Measurements from ENCODE around the gene RFX3. TPM values are rescaled to one million over a fixed set of nuclear protein-coding genes. Genes with fewer than 3 reads are reported as not detected.

The RFX3 gene
- total and polyA plus RNA-seq, 2 donors (not counting 1 experiment from before 2014, with no cell fraction given): 2.8 to 3.1 TPM

- H3K4me3 ChIP-seq (replicated peaks in 1 of 4; ENCODE audit: control extremely low read depth in 1 of 4, insufficient read depth in 1 of 4, low read depth in 3 of 4, low read length in 4 of 4): peak overlapping the region in 1 of 4 experiments; percentile 18
- TF ChIP-seq EZH2 (IDR thresholded peaks at IDR 0.05; ENCODE audit: low read length, missing control alignments) (no peak), CTCF (conservative IDR thresholded peaks at IDR 0.05 in 1 of 2, IDR thresholded peaks at IDR 0.05 in 1 of 2; ENCODE audit: low read depth in 1 of 2, low read length in 2 of 2) (no peak)
- no peaks in the 10 kb centered on the region for H4K20me1 ChIP-seq (ENCODE audit: control insufficient read depth, extremely low read depth, insufficient read depth, low read length)
- no peaks in the 10 kb centered on the region for H3K36me3 ChIP-seq (ENCODE audit: control insufficient read depth, insufficient read depth, low read length)
- H2AFZ ChIP-seq (ENCODE audit: low read length): no peak overlapping the region
- no peaks in the 10 kb centered on the region for H3K9me3 ChIP-seq (ENCODE audit: control insufficient read depth, insufficient read depth, low read depth, low read length)
- DNase-seq (ENCODE audit: low read depth in 2 of 2): peak; percentile 55 to 60
- H3K79me2 ChIP-seq (ENCODE audit: control insufficient read depth, insufficient read depth, low read length): no peaks in the 10 kb centered on the region
- no peak overlapping the region for H3K4me2 ChIP-seq (ENCODE audit: extremely low read depth, insufficient read depth, low read length)
- no peaks in the 10 kb centered on the region for H3K4me1 ChIP-seq (ENCODE audit: control insufficient read depth, extremely low read depth, insufficient read depth, low read length)
- H3K27ac ChIP-seq (ENCODE audit: insufficient read depth, low read length): no peak overlapping the region
- no peaks in the 10 kb centered on the region for H3K27me3 ChIP-seq (ENCODE audit: control insufficient read depth, insufficient read depth, low read length)
- H3K9ac ChIP-seq (ENCODE audit: insufficient read depth, low read length): no peak overlapping the region
Measured at GRCh38 chr9:3508521-3509291, 17.1 kb downstream of the RFX3 start.

- Histone ChIP-seq H3K27me3 (ENCODE audit: control insufficient read depth, insufficient read depth, low read length) (no peaks in the 10 kb centered on the region), H3K79me2 (ENCODE audit: control insufficient read depth, insufficient read depth, low read length) (no peaks in the 10 kb centered on the region), H3K36me3 (ENCODE audit: control insufficient read depth, insufficient read depth, low read length) (no peaks in the 10 kb centered on the region), H3K4me3 (replicated peaks in 1 of 4; ENCODE audit: control extremely low read depth in 1 of 4, insufficient read depth in 1 of 4, low read depth in 3 of 4, low read length in 4 of 4) (no peak overlapping the region), H3K4me1 (ENCODE audit: control insufficient read depth, extremely low read depth, insufficient read depth, low read length) (no peaks in the 10 kb centered on the region), H3K27ac (ENCODE audit: insufficient read depth, low read length) (no peak overlapping the region), H3K4me2 (ENCODE audit: extremely low read depth, insufficient read depth, low read length) (no peak overlapping the region), H3K9ac (ENCODE audit: insufficient read depth, low read length) (no peak overlapping the region), H2AFZ (ENCODE audit: low read length) (no peak overlapping the region), H4K20me1 (ENCODE audit: control insufficient read depth, extremely low read depth, insufficient read depth, low read length) (no peaks in the 10 kb centered on the region), H3K9me3 (ENCODE audit: control insufficient read depth, insufficient read depth, low read depth, low read length) (no peaks in the 10 kb centered on the region)
- no peak for TF ChIP-seq EZH2 (IDR thresholded peaks at IDR 0.05; ENCODE audit: low read length, missing control alignments)
- no peak for DNase-seq (ENCODE audit: low read depth in 2 of 2)
Measured at GRCh38 chr9:3508078-3508431, 17.7 kb downstream of the RFX3 start.

DNA sequence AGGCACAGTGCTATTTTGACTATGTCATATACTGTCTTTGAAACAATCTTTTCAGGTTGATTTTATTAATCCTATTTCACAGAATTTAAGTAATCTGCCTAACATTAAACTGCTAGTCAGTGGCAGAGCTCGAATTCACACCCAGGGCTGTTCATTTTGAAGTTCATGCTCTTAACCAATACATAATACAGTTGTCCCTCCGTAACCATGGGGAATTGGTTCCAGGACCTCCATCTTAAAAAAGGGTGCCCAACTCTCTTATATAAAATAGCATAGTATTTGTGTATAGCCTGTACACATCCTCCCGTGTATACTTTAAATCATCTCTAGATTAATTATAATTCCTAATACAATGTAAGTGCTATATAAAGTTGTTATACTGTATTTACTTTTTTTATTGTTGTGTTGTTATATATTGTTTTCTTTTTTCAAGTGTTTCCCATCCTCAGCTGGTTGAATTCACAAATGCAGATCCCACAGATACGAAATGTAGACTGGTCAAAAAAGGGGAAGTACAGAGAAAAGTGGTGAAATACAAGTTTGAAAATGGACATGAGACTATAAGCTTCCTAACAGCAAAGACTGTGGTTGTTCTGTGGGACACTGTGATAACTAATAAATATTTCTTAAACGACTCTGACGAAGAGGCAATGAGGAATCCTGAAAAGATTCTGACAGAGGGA lies 18.3 kb downstream of the RFX3 start:
- no peaks in the 10 kb centered on the region for H3K9me3 ChIP-seq (ENCODE audit: control insufficient read depth, insufficient read depth, low read depth, low read length)
- no peaks in the 10 kb centered on the region for H3K36me3 ChIP-seq (ENCODE audit: control insufficient read depth, insufficient read depth, low read length)
- no peak overlapping the region for H2AFZ ChIP-seq (ENCODE audit: low read length)
- no peak for DNase-seq (ENCODE audit: low read depth in 2 of 2)
- no peaks in the 10 kb centered on the region for H3K4me1 ChIP-seq (ENCODE audit: control insufficient read depth, extremely low read depth, insufficient read depth, low read length)
- no peak overlapping the region for H3K9ac ChIP-seq (ENCODE audit: insufficient read depth, low read length)
- H3K4me2 ChIP-seq (ENCODE audit: extremely low read depth, insufficient read depth, low read length): no peak overlapping the region
- no peak overlapping the region for H3K27ac ChIP-seq (ENCODE audit: insufficient read depth, low read length)
- TF ChIP-seq CTCF (conservative IDR thresholded peaks at IDR 0.05 in 1 of 2, IDR thresholded peaks at IDR 0.05 in 1 of 2; ENCODE audit: low read depth in 1 of 2, low read length in 2 of 2): no peak
- no peak for TF ChIP-seq EZH2 (IDR thresholded peaks at IDR 0.05; ENCODE audit: low read length, missing control alignments)
- H3K4me3 ChIP-seq (replicated peaks in 1 of 4; ENCODE audit: control extremely low read depth in 1 of 4, insufficient read depth in 1 of 4, low read depth in 3 of 4, low read length in 4 of 4): no peak overlapping the region
- no peaks in the 10 kb centered on the region for H3K79me2 ChIP-seq (ENCODE audit: control insufficient read depth, insufficient read depth, low read length)
- no peaks in the 10 kb centered on the region for H4K20me1 ChIP-seq (ENCODE audit: control insufficient read depth, extremely low read depth, insufficient read depth, low read length)
- no peaks in the 10 kb centered on the region for H3K27me3 ChIP-seq (ENCODE audit: control insufficient read depth, insufficient read depth, low read length)
